Esophagus (tissue), 2 donors: Measurements from ENCODE around the gene SLC25A51. TPM values are rescaled to one million over a fixed set of nuclear protein-coding genes. Genes with fewer than 3 reads are reported as not detected.

Source experiments
- H3K27ac ChIP-seq, 2 donors: one replicate each; pipeline ENCODE4 v1.5.1; 2013; ENCODE audit warnings: low read depth in 2 of 2, mild to moderate bottlenecking in 2 of 2, inconsistent platforms in 1 of 2, low read length in 1 of 2, moderate library complexity in 1 of 2
- H3K27me3 ChIP-seq, 2 donors: one replicate each; pipeline ENCODE4 v1.6.1; 2013; ENCODE audit warnings: low read length in 2 of 2, control low read depth in 1 of 2, mild to moderate bottlenecking in 1 of 2; ENCODE audit not compliant: insufficient read depth in 2 of 2, control insufficient read depth in 1 of 2
- H3K36me3 ChIP-seq, 2 donors: one replicate each; pipeline ENCODE4 v1.6.1; 2013; ENCODE audit warnings: low read length in 1 of 2; ENCODE audit not compliant: control insufficient read depth in 2 of 2, insufficient read depth in 2 of 2
- H3K4me1 ChIP-seq, 2 donors: one replicate each; pipeline ENCODE4 v1.6.1; 2013; ENCODE audit warnings: low read length in 1 of 2; ENCODE audit not compliant: control insufficient read depth in 2 of 2, insufficient read depth in 2 of 2
- H3K4me3 ChIP-seq, 2 donors: one replicate each; pipeline ENCODE4 v1.5.1; 2013; ENCODE audit warnings: low read length in 2 of 2, mild to moderate bottlenecking in 2 of 2, low read depth in 1 of 2, moderate library complexity in 1 of 2
- H3K9me3 ChIP-seq, 2 donors: one replicate each; pipeline ENCODE4 v1.6.1; 2013; ENCODE audit warnings: mild to moderate bottlenecking in 2 of 2, low read depth in 1 of 2, low read length in 1 of 2, moderate library complexity in 1 of 2; ENCODE audit not compliant: control insufficient read depth in 2 of 2, insufficient read depth in 1 of 2
- WGBS, 2 donors: extraction: QIAGEN DNeasy Blood & Tissue Kit; methylation state at CpG; one replicate each; pipeline ENCODE4 v1.1.7; 2013; 5-methylcytosine and 5-hydroxymethylcytosine counted together
- polyA plus RNA-seq, 2 donors: library from polyadenylated mRNA; stranded (reverse); fragments of 200-250 nt; gene quantifications; one replicate each; pipeline ENCODE4 v1.2.3, GENCODE V29; 2013
- donor health status: healthy with polysubstance abuse.
- donor health status: Bipolar disorder and iron deficiency.

Gene SLC25A51
- polyA plus RNA-seq, 2 donors = 3.5 to 5.7 TPM

- peaks cover 14 to 52% of the 10 kb centered on the region in 2 donors for H3K36me3 ChIP-seq
- H3K4me1 ChIP-seq = peaks cover 13 to 30% of the 10 kb centered on the region in 2 donors
- WGBS, 2 donors = 91 to 94% methylated on average over 7 of the region's 7 CpGs
- no peak overlapping the region for H3K27ac ChIP-seq
- no peaks in the 10 kb centered on the region for H3K27me3 ChIP-seq
- no peaks in the 10 kb centered on the region for H3K9me3 ChIP-seq
- H3K4me3 ChIP-seq = no peak overlapping the region
Measured at GRCh38 chr9:37946971-37947370, 43.0 kb upstream of the SLC25A51 start.

DNA sequence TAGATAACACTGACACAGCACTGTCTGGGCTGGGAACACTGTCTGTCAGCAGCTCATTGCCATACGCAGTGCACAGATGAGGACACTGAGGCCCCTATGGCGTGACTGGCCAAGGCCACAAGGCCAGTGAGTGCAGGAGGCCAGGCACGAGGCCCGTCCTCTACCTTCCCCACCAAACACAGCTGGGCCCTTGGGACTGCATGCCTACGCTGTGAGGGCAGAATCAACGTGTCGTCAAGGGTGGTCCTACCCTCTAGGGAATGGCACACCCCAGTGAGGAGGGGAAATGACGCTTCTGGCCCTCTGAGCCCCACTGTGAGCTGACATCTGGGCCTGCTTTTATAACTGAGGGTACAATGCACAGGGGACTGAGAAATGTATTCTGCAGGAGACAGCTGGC lies 42.1 kb upstream of the SLC25A51 start:
- H3K36me3 ChIP-seq = peaks cover 9 to 49% of the 10 kb centered on the region in 2 donors
- H3K9me3 ChIP-seq = no peaks in the 10 kb centered on the region
- H3K27me3 ChIP-seq = no peaks in the 10 kb centered on the region
- no peak overlapping the region for H3K4me3 ChIP-seq
- 87 to 92% methylated on average over 8 of the region's 8 CpGs for WGBS, 2 donors
- H3K4me1 ChIP-seq = peaks cover 13 to 30% of the 10 kb centered on the region in 2 donors
- no peak overlapping the region for H3K27ac ChIP-seq

DNA sequence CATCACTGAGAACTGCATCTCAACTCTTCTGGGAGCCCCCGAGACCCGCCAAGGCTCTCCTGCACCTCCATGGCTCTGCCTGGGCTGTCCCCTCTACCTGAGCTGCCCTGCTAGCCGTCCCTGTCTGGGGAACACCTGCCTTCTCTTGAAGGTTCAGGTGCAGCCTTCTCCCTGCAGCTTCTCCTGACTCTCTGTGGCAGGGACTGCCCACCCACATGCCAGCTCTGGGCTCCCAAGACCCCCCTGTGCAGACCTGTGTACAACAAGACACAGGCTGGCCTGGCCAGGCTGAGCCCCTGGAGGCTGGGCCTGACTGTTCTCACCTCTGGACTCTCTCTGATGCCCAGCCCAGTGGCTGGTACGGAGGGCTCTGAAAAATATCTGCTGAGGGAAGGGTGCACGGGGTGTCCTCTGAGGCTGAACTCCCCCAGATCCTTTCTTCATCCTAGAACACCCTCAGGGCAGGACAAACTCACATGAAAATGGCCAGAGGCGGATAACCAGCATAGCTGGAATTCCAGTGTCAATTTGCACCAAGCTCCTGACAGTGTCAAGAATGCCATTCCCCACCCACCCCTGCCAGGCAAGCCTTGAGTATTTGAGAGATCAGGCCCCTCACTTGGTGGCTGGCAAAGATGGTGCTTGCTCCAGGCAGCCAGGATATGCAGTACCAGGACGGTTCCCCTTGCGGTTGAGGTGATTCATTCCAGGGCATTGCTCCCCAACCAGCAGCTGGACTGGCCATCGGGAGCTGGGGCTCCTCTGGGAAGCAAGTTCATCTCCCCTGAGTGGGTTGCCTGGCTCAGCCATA lies 40.9 kb upstream of the SLC25A51 start:
- Histone ChIP-seq H3K4me1 (peaks cover 13 to 30% of the 10 kb centered on the region in 2 donors), H3K9me3 (no peaks in the 10 kb centered on the region), H3K4me3 (no peak overlapping the region), H3K36me3 (peaks cover 9 to 45% of the 10 kb centered on the region in 2 donors), H3K27me3 (no peaks in the 10 kb centered on the region), H3K27ac (no peak overlapping the region)
- WGBS, 2 donors = 72 to 85% methylated on average over 9 of the region's 9 CpGs

DNA sequence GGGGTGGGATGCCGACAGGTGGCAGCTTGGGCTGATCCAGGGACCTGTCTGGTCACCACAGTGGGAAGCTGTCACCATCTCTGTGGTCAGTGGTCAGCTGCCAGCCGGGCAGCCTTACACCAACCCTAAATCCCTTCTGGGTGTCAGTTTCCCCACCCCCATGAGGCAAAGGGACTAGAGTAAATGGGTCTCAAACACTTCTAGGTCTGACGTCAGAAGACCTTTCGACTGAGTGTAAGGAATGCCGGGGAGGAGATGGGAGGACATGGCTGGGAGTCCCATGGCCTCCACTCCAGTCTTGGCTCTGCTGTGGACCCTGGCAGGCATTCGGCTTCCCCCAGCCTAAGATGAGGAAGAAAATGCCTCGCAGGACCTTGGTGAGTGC lies 40.3 kb upstream of the SLC25A51 start:
- Histone ChIP-seq H3K4me3 (no peak overlapping the region), H3K27ac (peak overlapping the region in 1 of 2 donors; percentile 45), H3K36me3 (peaks cover 9 to 47% of the 10 kb centered on the region in 2 donors), H3K9me3 (no peaks in the 10 kb centered on the region), H3K4me1 (peaks cover 13 to 30% of the 10 kb centered on the region in 2 donors), H3K27me3 (no peaks in the 10 kb centered on the region)
- WGBS, 2 donors = 62 to 63% methylated on average over 7 of the region's 7 CpGs

DNA sequence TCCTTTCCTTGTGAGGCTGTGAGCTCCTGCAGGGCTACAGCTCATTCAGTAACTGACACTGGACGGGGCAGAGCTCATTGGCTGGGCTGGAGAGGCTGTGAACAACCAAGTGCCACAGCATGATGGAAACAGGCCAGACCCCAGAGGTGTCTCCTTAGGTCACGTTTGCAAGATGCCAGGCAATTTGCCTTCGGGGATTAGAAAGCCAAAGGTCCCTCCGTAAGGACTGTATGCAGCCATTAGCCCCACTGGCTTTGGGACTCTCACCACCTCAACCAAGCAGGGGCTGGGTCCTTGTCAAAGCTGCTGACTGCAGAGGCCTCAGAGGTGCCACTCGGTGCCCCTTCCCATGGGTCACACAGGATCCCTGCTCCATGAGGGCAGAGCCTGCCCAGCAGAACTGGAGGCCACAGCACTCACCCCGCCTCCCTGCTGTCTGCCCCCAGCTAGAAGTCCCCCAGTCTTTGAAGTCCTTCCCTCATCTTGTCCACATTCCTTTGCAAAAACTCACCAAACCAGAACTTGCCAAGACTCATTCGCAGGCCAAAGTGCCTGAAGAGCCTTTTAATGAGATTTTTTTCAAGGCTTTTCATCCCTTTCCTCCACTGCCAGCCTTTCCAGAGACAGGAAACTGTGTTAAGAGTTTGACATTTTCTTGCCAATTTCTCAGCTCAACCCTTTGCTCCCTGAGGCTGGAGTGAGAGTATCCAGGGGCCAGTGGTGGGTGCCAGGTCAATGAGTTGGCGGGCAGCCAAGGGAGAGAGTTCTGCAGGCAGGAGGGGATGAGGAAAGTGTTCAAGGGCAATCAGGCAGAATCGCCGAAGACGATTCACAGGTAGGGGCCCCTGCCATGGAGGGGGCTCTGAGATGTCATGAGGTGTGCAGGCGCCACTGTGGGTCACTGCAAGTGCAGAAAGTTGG lies 39.7 kb upstream of the SLC25A51 start:
- Histone ChIP-seq H3K36me3 (peaks cover 9 to 46% of the 10 kb centered on the region in 2 donors), H3K4me3 (no peak overlapping the region), H3K4me1 (peaks cover 13 to 28% of the 10 kb centered on the region in 2 donors), H3K27ac (peak overlapping the region; percentile 26 to 45), H3K27me3 (no peaks in the 10 kb centered on the region), H3K9me3 (no peaks in the 10 kb centered on the region)
- 37 to 44% methylated on average over 12 of the region's 12 CpGs for WGBS, 2 donors

GRCh38 chr9:37942621-37943344 lies 38.9 kb upstream of the SLC25A51 start:
- Histone ChIP-seq H3K27ac (peak overlapping the region; percentile 5 to 26), H3K9me3 (no peaks in the 10 kb centered on the region), H3K4me3 (no peak overlapping the region), H3K4me1 (peaks cover 13 to 27% of the 10 kb centered on the region in 2 donors), H3K27me3 (no peaks in the 10 kb centered on the region), H3K36me3 (peaks cover 9 to 40% of the 10 kb centered on the region in 2 donors)
- 56 to 64% methylated on average over 12 of the region's 12 CpGs for WGBS, 2 donors

GRCh38 chr9:37941253-37941652 lies 37.3 kb upstream of the SLC25A51 start:
- peaks cover 13 to 22% of the 10 kb centered on the region in 2 donors for H3K4me1 ChIP-seq
- WGBS, 2 donors = 97% methylated on average over 2 of the region's 2 CpGs
- H3K36me3 ChIP-seq = peaks cover 1 to 27% of the 10 kb centered on the region in 2 donors
- H3K4me3 ChIP-seq = no peak overlapping the region
- H3K27me3 ChIP-seq = no peaks in the 10 kb centered on the region
- no peaks in the 10 kb centered on the region for H3K9me3 ChIP-seq
- H3K27ac ChIP-seq = no peak overlapping the region

GRCh38 chr9:37939575-37940095 lies 35.7 kb upstream of the SLC25A51 start:
- Histone ChIP-seq H3K27ac (no peak overlapping the region), H3K4me1 (peaks cover 13 to 17% of the 10 kb centered on the region in 2 donors), H3K9me3 (no peaks in the 10 kb centered on the region), H3K4me3 (no peak overlapping the region), H3K36me3 (peaks cover 0 to 12% of the 10 kb centered on the region in 2 donors), H3K27me3 (no peaks in the 10 kb centered on the region)
- WGBS, 2 donors = 87 to 89% methylated on average over 6 of the region's 6 CpGs
